HepG2 (cell line): ENCODE measurements around the gene ALG8. TPM values are rescaled to one million over a fixed set of nuclear protein-coding genes. Genes with fewer than 3 reads are reported as not detected.

Source experiments
- ATAC-seq: fragments of 200-7000 bp; cut with Tn5 transposase; 3 replicates; pipeline ENCODE4 v1.9.1; 2020; ENCODE audit warnings: mild to moderate bottlenecking, moderate library complexity
- BruUV-seq: library from RNA; stranded (reverse); fragments of 400-500 nt; replicated peaks from 2 replicates; lab custom pipeline; 2021; lab: Mats Ljungman, UMichigan
- CTCF ChIA-PET: fragments of 300-600 bp; formaldehyde crosslinking; extraction: SDS; loops from one replicate; lab custom pipeline; 2021; ENCODE audit warnings: low total read pairs, inconsistent platforms, low intra/inter-chr PET ratio; lab: Yijun Ruan, JAX
- POLR2A ChIA-PET: fragments of 350-600 bp; sonication (Branson Sonifier 250); formaldehyde crosslinking; loops from one replicate; lab custom pipeline; 2020; ENCODE audit warnings: antibody characterized with exemption, inconsistent platforms; lab: Yijun Ruan, JAX
- DNase-seq: peaks from one replicate; pipeline ENCODE4 v3.0.0-alpha.2; 2015; ENCODE audit warnings: low spot score
- FAIRE-seq: peaks from 3 replicates; lab custom pipeline; 2011; peaks lifted over from hg19 to GRCh38; lab: Jason Lieb, UNC
- H2AFZ ChIP-seq: one replicate; pipeline ENCODE4 v1.6.1; 2011; ENCODE audit warnings: low read length, inconsistent platforms
- H3K27ac ChIP-seq: fragments of 300-600 bp; 3 replicates; pipeline ENCODE4 v1.8.0; 2011; ENCODE audit warnings: mixed run types, mild to moderate bottlenecking, mixed read lengths, low read length, inconsistent platforms; ENCODE audit not compliant: insufficient read depth; ENCODE audit errors: extremely low read length
- H3K27me3 ChIP-seq, 2 experiments: fragments of 200-600 bp in 1 of 2; 2 replicates in 1 of 2; 3 replicates in 1 of 2; pipeline versions ENCODE4 v1.6.0 to v1.8.0; 2011; ENCODE audit warnings: low read length in 2 of 2, mild to moderate bottlenecking in 2 of 2, moderate library complexity in 2 of 2, inconsistent platforms in 1 of 2; ENCODE audit not compliant: insufficient read depth in 2 of 2, control insufficient read depth in 1 of 2
- H3K36me3 ChIP-seq, 2 experiments: fragments of 200-600 bp in 1 of 2; replicated peaks in 1 of 2; 2 replicates in 1 of 2; 3 replicates in 1 of 2; pipeline versions ENCODE4 v1.5.1 to v1.8.0; 2011; ENCODE audit warnings: low read length in 2 of 2, inconsistent platforms in 1 of 2; ENCODE audit not compliant: insufficient read depth in 2 of 2, control insufficient read depth in 1 of 2
- H3K4me1 ChIP-seq: 2 replicates; pipeline ENCODE4 v1.5.1; 2012; ENCODE audit warnings: low read length, inconsistent platforms; ENCODE audit not compliant: insufficient read depth
- H3K4me2 ChIP-seq: 2 replicates; pipeline ENCODE4 v1.6.0; 2011; ENCODE audit warnings: low read depth, low read length, inconsistent platforms
- H3K4me3 ChIP-seq, 3 experiments: fragments of 200-600 bp in 1 of 3; sonication (generic), shearing (Covaris generic) in 1 of 3; replicated peaks in 1 of 3; 2 replicates each; pipeline ENCODE4 v1.5.1; 2011 to 2016; ENCODE audit warnings: low read length in 3 of 3, inconsistent platforms in 2 of 3, low read depth in 2 of 3, mild to moderate bottlenecking in 2 of 3, control low read depth in 1 of 3, mixed read lengths in 1 of 3; ENCODE audit not compliant: insufficient read depth in 1 of 3
- H3K79me2 ChIP-seq: one replicate; pipeline ENCODE4 v1.6.1; 2011; ENCODE audit warnings: low read length, inconsistent platforms; ENCODE audit not compliant: insufficient read depth
- H3K9ac ChIP-seq: 2 replicates; pipeline ENCODE4 v1.6.0; 2011; ENCODE audit warnings: mild to moderate bottlenecking, low read depth, low read length, inconsistent platforms; ENCODE audit not compliant: insufficient read depth
- H3K9me3 ChIP-seq: 2 replicates; pipeline ENCODE4 v1.5.1; 2012; ENCODE audit warnings: mild to moderate bottlenecking, low read length
- H4K20me1 ChIP-seq: 2 replicates; pipeline ENCODE4 v1.6.0; 2011; ENCODE audit warnings: inconsistent platforms, mild to moderate bottlenecking, low read length, moderate library complexity; ENCODE audit not compliant: insufficient read depth
- EHMT2 ChIP-seq: fragments of 200-600 bp; sonication (generic); IDR thresholded peaks from 2 replicates; pipeline ENCODE4 v1.7.0; 2017; ENCODE audit warnings: antibody characterized with exemption, low read depth, low read length, borderline replicate concordance
- ELF4 ChIP-seq: sonication (generic); formaldehyde crosslinking; IDR thresholded peaks from 2 replicates; pipeline ENCODE4 v1.5.0; 2020; ENCODE audit warnings: missing genetic modification reagents, mild to moderate bottlenecking, moderate library complexity, borderline replicate concordance
- EZH2 ChIP-seq: conservative IDR thresholded peaks from 2 replicates; pipeline ENCODE4 v1.6.1; 2012; ENCODE audit warnings: mild to moderate bottlenecking, low read depth, low read length, moderate library complexity
- FOXP1 ChIP-seq, 2 experiments: fragments of 450-650 bp in 1 of 2; IDR thresholded peaks; 2 replicates each; pipeline ENCODE4 v1.6.1; 2017 to 2018; ENCODE audit warnings: antibody characterized with exemption in 1 of 2
- FOXP4 ChIP-seq: sonication (generic); formaldehyde crosslinking; IDR thresholded peaks from 2 replicates; pipeline ENCODE4 v1.4.0; 2020; ENCODE audit warnings: missing genetic modification reagents
- HOXA7 ChIP-seq: sonication (generic); formaldehyde crosslinking; IDR thresholded peaks from 2 replicates; pipeline ENCODE4 v1.8.1; 2022; ENCODE audit warnings: mild to moderate bottlenecking, missing genetic modification reagents, moderate library complexity
- NFATC3 ChIP-seq: sonication (generic); formaldehyde crosslinking; IDR thresholded peaks from 2 replicates; pipeline ENCODE4 v1.5.1; 2020; ENCODE audit warnings: mild to moderate bottlenecking, missing genetic modification reagents
- PAXIP1 ChIP-seq: sonication (generic); formaldehyde crosslinking; conservative IDR thresholded peaks from 2 replicates; pipeline ENCODE4 v1.4.0; 2020; ENCODE audit warnings: mild to moderate bottlenecking, missing genetic modification reagents, moderate library complexity
- SUZ12 ChIP-seq: fragments of 150-350 bp; IDR thresholded peaks from 2 replicates; pipeline ENCODE4 v1.6.1; 2014; ENCODE audit warnings: low read depth, low read length
- ZBTB7B ChIP-seq: sonication (generic); formaldehyde crosslinking; IDR thresholded peaks from 2 replicates; pipeline ENCODE4 v1.4.0; 2020; ENCODE audit warnings: missing genetic modification reagents
- ZMYM2 ChIP-seq: sonication (generic); formaldehyde crosslinking; IDR thresholded peaks from 2 replicates; pipeline ENCODE4 v1.8.0; 2022; ENCODE audit warnings: mild to moderate bottlenecking, missing genetic modification reagents
- ZNF34 ChIP-seq: sonication (generic); formaldehyde crosslinking; IDR thresholded peaks from 2 replicates; pipeline ENCODE4 v1.4.0; 2020; ENCODE audit warnings: mild to moderate bottlenecking, missing genetic modification reagents, borderline replicate concordance
- ZNF460 ChIP-seq: sonication (generic); formaldehyde crosslinking; IDR thresholded peaks from 2 replicates; pipeline ENCODE4 v1.5.1; 2020; ENCODE audit warnings: missing genetic modification reagents, mild to moderate bottlenecking, borderline replicate concordance
- ZNF510 ChIP-seq: sonication (generic); formaldehyde crosslinking; IDR thresholded peaks from 2 replicates; pipeline ENCODE4 v1.4.0; 2020; ENCODE audit warnings: low read depth, mild to moderate bottlenecking, missing genetic modification reagents
- ZNF558 ChIP-seq: sonication (generic); formaldehyde crosslinking; IDR thresholded peaks from 2 replicates; pipeline ENCODE4 v1.9.0; 2022; ENCODE audit warnings: mild to moderate bottlenecking, missing genetic modification reagents, borderline replicate concordance
- ZNF770 ChIP-seq: sonication (generic); formaldehyde crosslinking; IDR thresholded peaks from 2 replicates; pipeline ENCODE4 v1.5.0; 2020; ENCODE audit warnings: mild to moderate bottlenecking, missing genetic modification reagents
- WGBS: methylation state at CpG from one replicate; pipeline ENCODE4 v1.1.6; 2017; ENCODE audit warnings: low lambda C conversion rate; 5-methylcytosine and 5-hydroxymethylcytosine counted together
- in situ Hi-C: cut with HindIII; loops from 2 replicates; pipeline ENCODE4 v1.10.0; 2017; ENCODE audit warnings: low pct_unique_long_range_greater_than_20kb; ENCODE audit not compliant: extremely low pct_ligation_motif_present
- intact Hi-C: fragments of 100-400 bp; cut with micrococcal nuclease; formaldehyde crosslinking; loops from one replicate; pipeline ENCODE4 v1.10.0; 2022; ENCODE audit not compliant: unreplicated experiment
- polyA plus RNA-seq, 8 experiments: library from polyadenylated mRNA; depleted of rRNA in 3 of 8; stranded (reverse) in 7 of 8; unstranded in 1 of 8; fragments of >200 nt; fragmentation: Illumina TruSeq in 4 of 8; extraction: Trizol in 4 of 8; gene quantifications; 2 replicates each; pipeline versions ENCODE4 v1.2.1 to v1.2.3, GENCODE V29; 2011 to 2016; ENCODE audit warnings: low read depth in 4 of 8, missing spikeins in 1 of 8, mixed read lengths in 1 of 8; ENCODE audit not compliant: insufficient read depth in 1 of 8
- total RNA-seq, 5 experiments: library from RNA; depleted of rRNA; stranded (reverse); fragments of >200 nt; fragmentation: Illumina TruSeq; extraction: Trizol; gene quantifications; 2 replicates each; pipeline ENCODE4 v1.2.3, GENCODE V29; 2016; ENCODE audit warnings: low read depth in 1 of 5
- TF ChIP-seq, protein P1 (sequence below): sonication (generic); formaldehyde crosslinking; IDR thresholded peaks from 2 replicates; pipeline ENCODE4 v1.4.0; 2020; ENCODE audit warnings: mild to moderate bottlenecking, missing genetic modification reagents

ALG8 gene
- total and polyA plus RNA-seq, 2 of the 13 experiments (the other 11 are each of a cell fraction or from before 2014, with no cell fraction given): 75.8 to 88.0 TPM

GRCh38 chr11:78176605-78177141 lies 37.2 kb upstream of the ALG8 start:
- intact Hi-C loops: no loop called here
- no peaks in the 10 kb centered on the region for H3K9me3 ChIP-seq
- no peak overlapping the region for H2AFZ ChIP-seq
- H3K36me3 ChIP-seq: peaks cover 4 to 5% of the 10 kb centered on the region in 2 experiments; a peak in 2 of 5 replicates
- H3K27me3 ChIP-seq: no peaks in the 10 kb centered on the region
- H3K4me3 ChIP-seq: no peak overlapping the region
- 78% methylated on average over 10 of the region's 10 CpGs for WGBS
- H4K20me1 ChIP-seq: no peaks in the 10 kb centered on the region; the same call in 1 of the 2 replicates
- ATAC-seq (no peak), FAIRE-seq (no peak), DNase-seq (no peak)
- in situ Hi-C loops: no loop called here
- BruUV-seq: no TSS peak
- H3K79me2 ChIP-seq: no peaks in the 10 kb centered on the region
- ChIA-PET CTCF (no interaction called here), POLR2A (no interaction called here)
- H3K4me2 ChIP-seq: no peak overlapping the region
- no peak overlapping the region for H3K9ac ChIP-seq
- peaks cover 31% of the 10 kb centered on the region for H3K4me1 ChIP-seq
- H3K27ac ChIP-seq: no peak overlapping the region
- no peak for TF ChIP-seq ZNF510 (CRISPR knock-in tag)
- TF ChIP-seq, protein P1, sequence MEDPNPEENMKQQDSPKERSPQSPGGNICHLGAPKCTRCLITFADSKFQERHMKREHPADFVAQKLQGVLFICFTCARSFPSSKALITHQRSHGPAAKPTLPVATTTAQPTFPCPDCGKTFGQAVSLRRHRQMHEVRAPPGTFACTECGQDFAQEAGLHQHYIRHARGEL (CRISPR knock-in tag): no peak
- TF ChIP-seq NFATC3 (CRISPR knock-in tag): no peak
- TF ChIP-seq HOXA7: no peak
- no peak for TF ChIP-seq ZMYM2 (CRISPR knock-in tag)
- TF ChIP-seq ZBTB7B (CRISPR knock-in tag): no peak
- TF ChIP-seq ZNF460 (CRISPR knock-in tag): peak; percentile 33; the same call in 1 of the 2 replicates
- no peak for TF ChIP-seq EZH2
- TF ChIP-seq EHMT2: no peak
- 0 out of 2 replicates have a peak, but pooled peaks have one; percentile 24 for TF ChIP-seq FOXP4
- no peak for TF ChIP-seq ELF4 (CRISPR knock-in tag)
- no peak for TF ChIP-seq ZNF558 (CRISPR knock-in tag)
- TF ChIP-seq PAXIP1 (CRISPR knock-in tag): no peak
- peak; percentile 91 for TF ChIP-seq FOXP1 (IDR thresholded peaks at IDR 0.05)
- TF ChIP-seq FOXP1 (CRISPR knock-in tag; IDR thresholded peaks at IDR 0.05): peak; percentile 20; the same call in 1 of the 2 replicates
- TF ChIP-seq ZNF34 (CRISPR knock-in tag): no peak
- TF ChIP-seq SUZ12: no peak
- peak; percentile 90 for TF ChIP-seq ZNF770 (CRISPR knock-in tag)
